Measurements from ENCODE around the gene RBPJL. TPM values are rescaled to one million over a fixed set of nuclear protein-coding genes. Genes with fewer than 3 reads are reported as not detected.

RBPJL gene
- total RNA-seq, 3 donors from 2014 or later = not detected

GRCh38 chr20:45336530-45337366 lies 30.1 kb downstream of the RBPJL start:
- intact Hi-C loops (cut with DNase I; ENCODE audit: low total_unique reads) = no loop called here
- DNase-seq (ENCODE audit: low spot score in 2 of 2) = peak; percentile 69 to 81
- Histone ChIP-seq H3K4me3 (peak overlapping the region in 1 of 3 donors; percentile 42), H3K36me3 (no peaks in the 10 kb centered on the region), H3K4me1 (peaks cover 26 to 50% of the 10 kb centered on the region in 2 donors), H3K9me3 (no peaks in the 10 kb centered on the region), H3K27me3 (no peaks in the 10 kb centered on the region), H3K27ac (peak overlapping the region; percentile 97 to 99)
- TF ChIP-seq POLR2AphosphoS5 (IDR thresholded peaks at IDR 0.05) (peak in 1 of 3 donors; percentile 51), POLR2A (IDR thresholded peaks at IDR 0.05) (no peak), CTCF (IDR thresholded peaks at IDR 0.05) (no peak)

- H3K4me1 ChIP-seq = peaks cover 26 to 52% of the 10 kb centered on the region in 2 donors
- peak; percentile 69 to 91 for DNase-seq (ENCODE audit: low spot score in 2 of 2)
- TF ChIP-seq POLR2AphosphoS5 (IDR thresholded peaks at IDR 0.05) (peak in 2 of 3 donors; percentile 26 to 49), POLR2A (IDR thresholded peaks at IDR 0.05) (no peak), CTCF (IDR thresholded peaks at IDR 0.05) (no peak)
- H3K36me3 ChIP-seq = no peaks in the 10 kb centered on the region
- no peaks in the 10 kb centered on the region for H3K27me3 ChIP-seq
- H3K9me3 ChIP-seq = no peaks in the 10 kb centered on the region
- peak overlapping the region; percentile 97 to 99 for H3K27ac ChIP-seq
- intact Hi-C loops (cut with DNase I; ENCODE audit: low total_unique reads) = no loop called here
- H3K4me3 ChIP-seq = peak overlapping the region in 2 of 3 donors; percentile 4 to 42
Observed at GRCh38 chr20:45337367-45338120, 30.9 kb downstream of the RBPJL start.

- Histone ChIP-seq H3K4me3 (peak overlapping the region in 2 of 3 donors; percentile 4 to 42), H3K9me3 (no peaks in the 10 kb centered on the region), H3K4me1 (peaks cover 26 to 59% of the 10 kb centered on the region in 2 donors), H3K27me3 (no peaks in the 10 kb centered on the region), H3K36me3 (no peaks in the 10 kb centered on the region), H3K27ac (peak overlapping the region; percentile 97 to 99)
- TF ChIP-seq POLR2A (IDR thresholded peaks at IDR 0.05) = no peak
- no peak for TF ChIP-seq CTCF (IDR thresholded peaks at IDR 0.05)
- TF ChIP-seq POLR2AphosphoS5 (IDR thresholded peaks at IDR 0.05) = peak in 1 of 3 donors; percentile 6
- no peak for DNase-seq (ENCODE audit: low spot score in 2 of 2)
- intact Hi-C loops (cut with DNase I; ENCODE audit: low total_unique reads) = no loop called here
Observed at GRCh38 chr20:45338121-45339030, 31.7 kb downstream of the RBPJL start.

GRCh38 chr20:45339084-45339483 lies 32.4 kb downstream of the RBPJL start:
- H3K9me3 ChIP-seq = no peaks in the 10 kb centered on the region
- peak overlapping the region; percentile 97 to 99 for H3K27ac ChIP-seq
- H3K27me3 ChIP-seq = no peaks in the 10 kb centered on the region
- TF ChIP-seq POLR2A (IDR thresholded peaks at IDR 0.05) (no peak), POLR2AphosphoS5 (IDR thresholded peaks at IDR 0.05) (peak in 1 of 3 donors; percentile 6)
- H3K4me3 ChIP-seq = peak overlapping the region in 1 of 3 donors; percentile 42
- H3K36me3 ChIP-seq = no peaks in the 10 kb centered on the region
- intact Hi-C loops (cut with DNase I; ENCODE audit: low total_unique reads) = no loop called here
- no peak for DNase-seq (ENCODE audit: low spot score in 2 of 2)
- peaks cover 26 to 59% of the 10 kb centered on the region in 2 donors for H3K4me1 ChIP-seq

- H3K9me3 ChIP-seq = no peaks in the 10 kb centered on the region
- no peak overlapping the region for H3K4me3 ChIP-seq
- peaks cover 26 to 64% of the 10 kb centered on the region in 2 donors for H3K4me1 ChIP-seq
- no peaks in the 10 kb centered on the region for H3K27me3 ChIP-seq
- TF ChIP-seq POLR2AphosphoS5 (IDR thresholded peaks at IDR 0.05) (no peak), POLR2A (IDR thresholded peaks at IDR 0.05) (no peak), CTCF (IDR thresholded peaks at IDR 0.05) (no peak)
- no peaks in the 10 kb centered on the region for H3K36me3 ChIP-seq
- intact Hi-C loops (cut with DNase I; ENCODE audit: low total_unique reads) = loop anchor here (10.0 kb wide), 1 partner anchor 1345 kb away; the partner anchor contains the start of gene TP53RK
- peak overlapping the region; percentile 97 to 99 for H3K27ac ChIP-seq
- DNase-seq (ENCODE audit: low spot score in 2 of 2) = no peak
Observed at GRCh38 chr20:45339799-45340198, 33.2 kb downstream of the RBPJL start.
